ENCODE measurements around the gene TMEM97. TPM values are rescaled to one million over a fixed set of nuclear protein-coding genes. Genes with fewer than 3 reads are reported as not detected.
"Not testable (repeated sequence)": the region's sequence is repeated elsewhere in the genome, so short reads cannot be mapped to it uniquely, and the experiment has no call there.

TMEM97 gene
- total RNA-seq (2014; rRNA removed; shearing (Covaris generic); ENCODE audit: low replicate concordance), result 44.4 and 45.1 TPM in 2 replicates

- DNase-seq (ENCODE audit: low read depth), result peak; percentile 96
- in situ Hi-C loops (cut with HindIII; ENCODE audit: low pct_unique_long_range_greater_than_20kb, low sequenced_read_pairs), result no loop called here
Measured at GRCh38 chr17:28318759-28319597, at the start of gene TMEM97. TMEM97 (plus strand) TSS chr17:28319200; CDS start chr17:28319240, 40 bp downstream.

DNA sequence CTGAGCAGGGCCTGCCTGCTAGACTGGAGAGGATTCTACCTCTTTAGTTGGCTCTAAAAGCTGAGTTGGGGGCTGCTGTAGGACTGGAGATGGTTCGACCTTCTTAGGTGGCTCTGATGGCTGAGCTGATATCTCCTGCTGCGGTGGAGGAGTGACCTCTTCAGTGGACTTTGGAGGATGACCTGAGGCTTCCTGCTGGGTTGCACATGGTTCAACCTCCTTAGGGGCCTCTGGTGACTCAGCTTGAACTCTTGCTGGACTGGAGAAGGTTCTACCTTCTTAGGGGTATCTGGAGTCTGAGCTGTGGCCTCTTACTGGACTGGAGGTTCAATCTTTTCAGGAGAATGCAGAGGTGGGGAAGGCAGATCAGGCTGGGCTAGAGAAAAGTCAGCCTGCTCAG lies 48.9 kb upstream of the TMEM97 start:
- in situ Hi-C loops (cut with HindIII; ENCODE audit: low pct_unique_long_range_greater_than_20kb, low sequenced_read_pairs), result no loop called here
- DNase-seq (ENCODE audit: low read depth), result no peak

- in situ Hi-C loops (cut with HindIII; ENCODE audit: low pct_unique_long_range_greater_than_20kb, low sequenced_read_pairs), result no loop called here
- DNase-seq (ENCODE audit: low read depth), result no peak
Measured at GRCh38 chr17:28270926-28271325, 48.1 kb upstream of the TMEM97 start.

DNA sequence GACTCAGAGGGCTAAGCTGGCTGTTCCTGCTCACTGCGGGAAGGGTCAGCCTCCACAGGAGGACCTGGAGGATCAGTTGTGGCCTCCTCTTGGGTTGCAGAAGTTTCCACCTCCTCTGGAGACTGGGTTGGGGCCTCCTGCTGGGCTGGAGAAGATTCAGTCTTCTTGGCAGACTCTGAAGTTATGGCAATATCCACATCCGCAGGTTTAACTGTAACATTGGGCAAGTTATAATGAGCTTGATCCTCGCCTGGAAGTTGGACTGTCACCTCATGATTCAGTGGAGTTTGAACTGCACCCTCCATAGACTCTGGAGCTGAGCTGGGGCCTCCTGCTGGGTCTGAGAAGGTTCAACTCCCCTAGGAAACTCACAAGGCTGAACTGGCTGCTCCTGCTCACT lies 47.6 kb upstream of the TMEM97 start:
- no peak for DNase-seq (ENCODE audit: low read depth)
- in situ Hi-C loops (cut with HindIII; ENCODE audit: low pct_unique_long_range_greater_than_20kb, low sequenced_read_pairs), result no loop called here

GRCh38 chr17:28272166-28272565 lies 46.8 kb upstream of the TMEM97 start:
- in situ Hi-C loops (cut with HindIII; ENCODE audit: low pct_unique_long_range_greater_than_20kb, low sequenced_read_pairs), result no loop called here
- DNase-seq (ENCODE audit: low read depth), result no peak

DNA sequence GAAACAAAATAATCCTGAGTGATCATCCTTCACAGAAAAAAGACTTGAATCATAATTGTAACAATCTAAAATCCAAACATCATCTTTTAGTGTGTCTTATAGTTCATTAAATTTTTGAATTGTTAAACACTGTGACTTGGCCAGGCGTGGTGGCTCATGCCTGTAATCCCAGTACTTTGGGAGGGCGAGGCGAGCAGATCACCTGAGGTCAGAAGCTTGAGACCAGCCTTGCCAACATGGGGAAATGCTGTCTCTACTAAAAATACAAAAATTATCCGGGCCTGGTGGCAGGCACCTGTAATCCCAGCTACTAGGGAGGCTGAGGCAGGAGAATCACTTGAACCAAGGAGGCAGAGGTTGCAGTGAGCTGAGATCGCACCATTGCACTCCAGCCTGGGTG lies 45.7 kb upstream of the TMEM97 start:
- in situ Hi-C loops (cut with HindIII; ENCODE audit: low pct_unique_long_range_greater_than_20kb, low sequenced_read_pairs); DNase-seq (ENCODE audit: low read depth): not testable (repeated sequence)

DNA sequence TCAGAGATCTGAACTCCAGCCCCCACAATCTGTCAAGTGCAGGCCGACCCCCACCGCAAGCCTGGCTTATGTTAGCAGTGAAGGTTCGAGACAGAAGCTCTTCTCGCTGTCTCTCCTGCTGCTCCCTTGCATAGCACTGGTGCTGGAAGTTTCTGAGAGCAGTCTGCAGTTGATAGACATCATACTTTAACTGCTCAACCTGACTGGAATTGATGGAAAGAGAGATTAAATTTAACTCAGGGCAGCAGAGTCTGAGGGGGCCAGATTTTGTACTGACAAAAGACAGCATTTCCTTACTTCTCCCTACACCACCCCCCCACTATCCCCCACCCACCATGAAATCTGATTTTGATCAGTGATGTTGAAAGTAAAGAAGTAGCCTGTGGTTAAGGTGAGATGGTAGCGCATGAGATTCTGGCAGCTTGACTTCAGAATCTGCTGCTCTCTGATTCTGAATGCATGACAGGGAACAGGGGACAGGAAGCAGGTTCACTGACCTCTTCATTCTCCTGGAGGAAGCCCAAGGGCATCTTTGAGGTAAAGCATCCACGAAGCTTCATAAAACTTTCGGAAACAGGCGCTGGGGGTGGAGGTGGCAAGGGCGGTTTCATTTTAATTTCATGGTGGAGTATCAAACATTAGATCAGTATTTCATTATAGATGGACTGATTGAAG lies 44.3 kb upstream of the TMEM97 start:
- no peak for DNase-seq (ENCODE audit: low read depth)
- in situ Hi-C loops (cut with HindIII; ENCODE audit: low pct_unique_long_range_greater_than_20kb, low sequenced_read_pairs), result no loop called here

GRCh38 chr17:28276011-28276410 lies 43.0 kb upstream of the TMEM97 start:
- no peak for DNase-seq (ENCODE audit: low read depth)
- in situ Hi-C loops (cut with HindIII; ENCODE audit: low pct_unique_long_range_greater_than_20kb, low sequenced_read_pairs), result no loop called here

DNA sequence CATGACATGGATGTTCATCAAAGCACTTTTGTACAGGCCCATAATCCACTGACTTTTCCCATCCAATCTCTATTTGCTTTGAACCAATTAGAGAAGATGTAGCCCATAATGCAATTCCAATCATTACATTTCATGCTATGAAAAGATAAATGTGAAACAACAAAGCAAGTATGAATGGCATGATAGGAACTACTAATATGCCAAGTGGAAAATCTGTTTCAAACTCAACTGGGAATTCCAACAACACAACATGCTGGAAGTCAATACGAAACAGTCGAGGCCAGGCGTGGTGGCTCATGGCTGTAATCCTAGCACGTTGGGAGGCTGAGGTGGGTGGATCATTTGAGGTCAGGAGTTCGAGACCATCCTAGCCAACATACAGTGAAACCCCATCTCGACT lies 39.6 kb upstream of the TMEM97 start:
- in situ Hi-C loops (cut with HindIII; ENCODE audit: low pct_unique_long_range_greater_than_20kb, low sequenced_read_pairs), result no loop called here
- DNase-seq (ENCODE audit: low read depth), result no peak

DNA sequence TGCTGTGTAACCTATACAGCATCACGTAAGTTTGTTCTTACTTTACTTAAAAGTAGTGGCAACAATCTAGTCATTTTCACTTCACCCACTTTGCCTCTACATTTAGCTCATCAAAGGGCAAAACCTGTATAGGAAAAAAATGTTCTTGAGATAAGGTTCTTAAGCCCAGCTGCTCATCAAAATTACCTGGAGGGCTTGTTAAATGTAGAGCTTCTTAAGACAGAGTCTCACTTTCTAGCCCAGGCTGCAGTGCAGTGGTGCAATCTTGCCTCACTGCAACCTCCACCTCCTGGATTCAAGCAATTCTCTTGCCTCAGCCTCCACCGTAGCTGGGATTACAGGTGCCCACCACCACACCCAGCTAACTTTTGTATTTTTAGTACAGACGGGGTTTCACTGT lies 38.2 kb upstream of the TMEM97 start:
- in situ Hi-C loops (cut with HindIII; ENCODE audit: low pct_unique_long_range_greater_than_20kb, low sequenced_read_pairs), result no loop called here
- no peak for DNase-seq (ENCODE audit: low read depth)

DNA sequence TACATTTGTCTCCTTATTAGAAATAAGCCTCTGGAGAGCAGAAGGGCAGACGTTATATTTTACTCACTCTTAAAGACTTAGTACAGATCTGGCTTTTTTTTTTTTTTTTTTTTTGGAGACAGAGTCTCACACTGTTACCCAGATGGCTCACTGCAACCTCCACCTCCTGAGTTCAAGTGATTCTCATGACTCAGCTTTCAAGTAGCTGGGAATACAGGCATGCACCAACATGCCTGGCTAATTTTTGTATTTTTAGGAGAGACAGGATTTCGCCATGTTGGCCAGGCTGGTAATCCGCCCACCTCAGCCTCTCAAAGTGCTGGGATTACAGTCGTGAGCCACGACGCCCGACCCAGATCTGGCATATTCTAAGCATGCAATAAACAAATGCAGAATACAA lies 36.4 kb upstream of the TMEM97 start:
- in situ Hi-C loops (cut with HindIII; ENCODE audit: low pct_unique_long_range_greater_than_20kb, low sequenced_read_pairs), result no loop called here
- DNase-seq (ENCODE audit: low read depth), result peak; percentile 80

GRCh38 chr17:28285965-28286364 lies 33.0 kb upstream of the TMEM97 start:
- in situ Hi-C loops (cut with HindIII; ENCODE audit: low pct_unique_long_range_greater_than_20kb, low sequenced_read_pairs), result no loop called here
- no peak for DNase-seq (ENCODE audit: low read depth)

DNA sequence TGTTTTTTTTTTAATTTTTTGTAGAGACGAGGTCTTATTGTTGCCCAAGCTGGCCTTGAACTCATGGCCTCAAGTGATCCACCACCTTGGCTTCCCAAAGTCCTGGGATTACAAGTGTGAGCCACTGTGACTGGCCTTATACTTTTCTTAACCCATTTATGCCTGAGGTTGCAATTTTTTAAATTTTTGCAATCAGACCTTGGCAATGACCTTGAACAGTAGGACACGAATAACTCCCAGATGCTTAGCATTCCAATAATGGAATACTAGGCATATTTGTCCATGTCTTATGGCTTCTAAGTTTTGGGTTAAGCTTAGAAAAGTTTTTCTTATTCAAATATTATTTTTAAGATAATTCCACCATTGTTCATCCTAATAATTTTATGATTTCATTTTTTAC lies 28.3 kb upstream of the TMEM97 start:
- DNase-seq (ENCODE audit: low read depth), result no peak
- in situ Hi-C loops (cut with HindIII; ENCODE audit: low pct_unique_long_range_greater_than_20kb, low sequenced_read_pairs), result no loop called here

DNA sequence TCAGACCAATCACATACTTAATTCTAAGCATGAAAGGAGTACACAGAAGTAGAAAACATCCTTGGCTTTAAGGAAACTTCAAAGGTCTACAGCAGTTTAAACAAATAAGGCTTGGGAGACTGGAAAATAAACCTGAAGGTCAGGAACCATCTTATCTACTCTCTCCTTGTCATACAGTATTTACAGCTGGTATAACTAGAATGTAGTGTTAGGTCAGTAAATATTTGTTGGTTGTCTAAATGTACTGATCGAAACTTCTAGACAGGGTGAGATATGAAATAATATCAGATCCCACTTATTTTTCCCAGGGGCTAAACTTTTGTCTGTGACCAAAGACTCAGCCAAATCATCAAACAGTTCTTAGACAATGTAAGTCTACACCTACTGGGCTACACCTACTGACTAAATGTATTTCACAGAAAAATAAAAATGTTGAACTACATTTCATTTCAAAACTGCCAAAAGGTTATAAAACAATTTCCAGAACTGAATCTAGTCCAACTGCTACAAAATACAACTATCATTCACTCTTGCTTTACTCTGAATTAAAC lies 27.1 kb upstream of the TMEM97 start:
- no peak for DNase-seq (ENCODE audit: low read depth)
- in situ Hi-C loops (cut with HindIII; ENCODE audit: low pct_unique_long_range_greater_than_20kb, low sequenced_read_pairs), result no loop called here

DNA sequence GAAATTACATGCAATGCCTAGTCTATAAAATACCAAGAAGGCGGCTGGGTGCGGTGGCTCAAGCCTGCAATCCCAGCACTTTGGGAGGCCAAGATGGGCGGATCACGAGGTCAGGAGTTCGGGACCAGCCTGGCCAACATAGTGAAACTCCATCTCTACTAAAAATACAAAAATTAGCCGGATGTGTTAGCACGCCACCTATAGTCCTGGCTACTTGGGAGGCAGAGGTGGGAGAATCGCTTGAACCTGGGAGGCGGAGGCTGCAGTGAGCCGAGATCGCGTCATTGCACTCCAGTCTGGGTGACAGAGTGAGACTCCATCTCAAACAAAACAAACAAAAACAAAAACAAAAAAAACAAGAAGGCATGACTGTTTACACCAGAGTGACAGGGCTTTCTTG lies 26.1 kb upstream of the TMEM97 start:
- in situ Hi-C loops (cut with HindIII; ENCODE audit: low pct_unique_long_range_greater_than_20kb, low sequenced_read_pairs); DNase-seq (ENCODE audit: low read depth): not testable (repeated sequence)

DNA sequence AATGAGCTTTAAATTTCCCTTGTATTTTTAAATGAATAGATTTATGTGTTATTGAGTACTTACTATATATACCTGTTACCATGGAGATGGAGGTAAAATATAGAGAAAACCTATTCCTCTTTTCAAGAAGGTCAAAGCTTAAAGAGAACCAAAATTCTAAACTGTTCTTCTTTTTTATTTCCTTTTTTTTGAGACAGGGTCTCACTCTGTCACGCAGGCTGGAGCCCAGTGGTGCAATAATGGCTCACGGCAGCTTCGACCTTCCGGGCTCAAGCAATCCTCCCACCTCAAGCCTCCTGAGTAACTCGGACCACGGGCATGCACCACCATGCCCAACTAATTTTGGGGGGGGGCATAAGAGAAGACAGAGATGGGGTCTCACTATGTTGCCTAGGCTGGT lies 25.0 kb upstream of the TMEM97 start:
- in situ Hi-C loops (cut with HindIII; ENCODE audit: low pct_unique_long_range_greater_than_20kb, low sequenced_read_pairs), result no loop called here

DNA sequence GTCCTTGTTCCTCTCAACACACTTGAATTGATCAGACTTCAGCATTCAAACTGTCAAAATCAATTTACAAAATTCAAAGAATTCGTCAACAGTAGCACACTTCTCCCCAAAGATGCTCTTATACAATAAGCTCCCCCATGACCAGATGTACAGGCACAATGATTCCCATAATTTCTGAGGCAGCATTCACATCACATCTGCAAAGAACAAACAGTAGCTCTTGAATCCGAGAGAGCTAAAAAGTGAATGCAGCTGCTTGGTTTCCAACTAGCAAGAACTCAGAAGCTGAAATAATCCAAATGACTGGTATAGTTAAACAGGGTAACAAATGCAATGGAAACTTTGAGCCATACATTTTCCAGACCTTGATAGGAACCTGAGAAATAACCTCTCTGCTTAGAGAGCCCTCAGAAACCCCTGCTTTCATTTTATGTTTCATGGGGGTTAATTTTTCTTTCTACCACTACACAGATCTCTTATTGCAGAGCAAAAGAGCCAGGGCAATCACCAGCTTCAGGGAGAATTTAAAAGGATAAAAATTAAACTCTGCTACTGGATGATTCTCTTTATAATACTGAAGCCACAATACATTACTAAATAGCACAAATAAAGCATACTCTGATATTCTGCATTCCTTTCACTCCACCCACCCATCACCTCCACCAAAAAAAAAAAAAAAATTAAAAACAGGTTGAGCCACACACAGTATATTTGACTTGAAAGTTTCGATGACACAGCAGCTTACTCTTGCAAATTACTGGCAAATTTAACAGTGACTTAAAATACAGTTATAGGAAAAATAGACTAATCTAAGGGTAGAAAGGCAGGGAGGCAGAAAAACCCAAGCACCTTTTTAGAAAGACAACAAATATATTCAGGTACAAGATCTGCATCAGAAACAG lies 23.1 kb upstream of the TMEM97 start:
- in situ Hi-C loops (cut with HindIII; ENCODE audit: low pct_unique_long_range_greater_than_20kb, low sequenced_read_pairs), result no loop called here
- no peak for DNase-seq (ENCODE audit: low read depth)

More for the DNA sequence above, 25.0 kb upstream of the TMEM97 start:
- DNase-seq (ENCODE audit: low read depth), result no peak

GRCh38 chr17:28298449-28298848 lies 20.6 kb upstream of the TMEM97 start:
- no peak for DNase-seq (ENCODE audit: low read depth)
- in situ Hi-C loops (cut with HindIII; ENCODE audit: low pct_unique_long_range_greater_than_20kb, low sequenced_read_pairs), result no loop called here

All from Caki2 (cell line).